Occipital lobe (tissue), 2 donors: ENCODE measurements around the gene KCNG4. TPM values are rescaled to one million over a fixed set of nuclear protein-coding genes. Genes with fewer than 3 reads are reported as not detected.

Experiments
- DNase-seq: peaks from one replicate; lab custom pipeline; 2025; lab: John Stamatoyannopoulos, UW
- total RNA-seq: library from RNA; depleted of rRNA; stranded (reverse); fragments of >200 nt; gene quantifications from one replicate; pipeline ENCODE4 v1.2.3, GENCODE V29; 2014

KCNG4 gene
- total RNA-seq, 1 donor from 2014 or later = not detected

DNA sequence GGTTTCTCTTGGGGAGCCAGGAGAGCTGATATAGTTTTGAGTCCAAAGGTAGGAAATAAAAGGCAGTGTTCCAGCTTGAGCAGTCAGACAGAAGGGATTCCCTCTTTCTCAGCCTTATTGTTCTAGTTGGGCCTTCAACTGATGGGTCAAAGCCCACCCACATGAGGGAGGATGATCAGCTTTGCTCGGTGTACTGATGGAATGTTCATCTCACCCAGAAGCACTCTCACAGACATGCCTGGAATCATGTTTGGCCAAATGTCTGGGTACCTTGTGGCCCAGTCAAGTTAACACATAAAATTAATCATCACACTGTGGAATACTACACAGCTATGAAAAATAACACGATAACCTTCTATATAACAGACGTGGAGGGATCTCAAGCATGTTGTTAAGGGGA, 23.1 kb upstream of the KCNG4 start:
- DNase-seq = no peak

DNA sequence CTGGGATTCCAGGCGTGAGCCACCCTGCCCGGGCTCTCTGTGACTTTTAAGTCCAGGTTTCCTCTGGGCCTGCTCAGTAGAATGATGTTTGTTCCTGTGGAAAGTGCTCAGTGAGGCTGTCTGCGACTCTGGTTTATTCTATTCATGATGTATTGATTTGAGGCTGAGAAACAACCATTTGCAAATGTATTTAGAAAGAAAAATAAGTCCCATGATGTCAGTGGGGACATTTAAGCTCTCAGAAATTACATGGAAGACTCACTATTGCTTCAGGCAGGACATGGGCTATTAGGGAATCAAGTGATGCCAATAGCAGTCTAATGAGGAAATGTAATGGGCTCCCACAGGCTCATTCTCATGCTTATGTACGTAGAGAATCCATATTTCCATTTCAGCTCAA, 22.2 kb upstream of the KCNG4 start:
- DNase-seq = no peak

DNA sequence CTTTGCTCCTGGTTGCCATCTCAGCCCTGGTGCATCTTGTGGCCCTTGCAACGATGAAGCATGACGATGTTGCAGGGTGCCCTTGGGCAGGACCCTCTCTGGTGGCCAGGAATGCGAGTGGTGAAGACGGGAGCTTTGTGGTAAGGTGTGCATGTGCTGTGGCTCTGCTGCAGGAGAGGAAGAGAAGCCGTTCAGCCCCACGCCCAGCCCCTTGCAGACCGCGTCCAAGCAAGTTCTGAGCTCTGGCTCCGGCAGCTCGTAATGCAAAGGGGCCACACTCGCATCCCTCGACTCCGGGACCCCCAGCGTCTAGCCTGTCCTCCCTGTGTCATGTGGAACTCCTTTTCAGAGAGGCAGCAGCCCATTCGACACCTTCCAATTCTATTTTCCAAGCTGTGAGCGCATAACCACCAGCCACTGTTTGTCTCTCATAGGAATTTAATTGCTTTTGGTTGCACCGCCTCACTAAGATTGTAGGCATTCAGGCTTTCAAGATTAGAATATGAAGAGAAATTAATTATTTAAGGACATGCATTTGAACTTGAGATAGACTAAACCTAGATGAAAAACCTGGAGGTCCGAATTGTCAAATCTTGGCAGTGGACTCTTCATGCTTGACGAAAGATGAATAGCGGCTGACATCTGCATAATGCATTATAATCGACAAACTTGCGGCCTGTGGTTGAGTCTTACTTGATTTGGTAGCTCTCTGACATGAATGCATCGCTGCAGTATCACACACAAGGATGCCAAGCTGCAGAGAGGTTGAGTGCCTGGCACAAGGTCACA, 21.1 kb upstream of the KCNG4 start:
- no peak for DNase-seq

DNA sequence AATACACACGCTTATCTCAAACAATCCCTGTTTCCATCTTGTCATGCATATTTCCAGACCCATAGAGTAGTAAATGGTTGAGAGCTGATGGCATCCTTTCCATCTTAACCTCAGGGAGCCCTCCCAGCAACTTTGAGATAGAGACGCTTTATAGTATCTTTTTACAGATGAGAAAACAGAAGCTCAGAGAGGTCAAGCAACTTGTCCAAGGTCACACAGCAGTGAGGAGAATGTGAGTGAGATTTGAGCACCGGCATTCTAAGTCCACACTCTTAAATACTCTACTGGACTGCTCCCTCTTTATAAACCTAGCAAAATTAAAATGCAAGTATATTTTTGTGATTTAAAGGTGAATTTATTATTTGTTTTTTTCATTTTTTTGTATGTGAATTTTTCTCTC, 19.9 kb upstream of the KCNG4 start:
- DNase-seq = no peak

DNA sequence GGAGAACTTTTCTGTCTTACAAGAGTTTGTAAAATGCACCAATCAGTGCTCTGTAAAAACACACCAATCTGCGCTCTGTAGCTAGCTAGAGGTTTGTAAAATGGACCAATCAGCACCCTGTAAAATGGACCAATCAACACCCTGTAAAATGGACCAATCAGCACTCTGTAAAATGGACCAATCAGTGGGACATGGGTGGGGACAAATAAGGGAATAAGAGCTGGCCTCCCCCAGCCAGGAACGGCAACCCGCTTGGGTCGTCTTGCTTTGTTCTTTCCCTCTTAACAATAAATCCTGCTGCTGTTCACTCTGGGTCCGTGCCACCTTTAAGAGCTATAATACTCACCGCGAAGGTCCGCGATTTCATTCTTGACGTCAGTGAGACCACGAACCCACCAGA, 18.5 kb upstream of the KCNG4 start:
- no peak for DNase-seq

DNA sequence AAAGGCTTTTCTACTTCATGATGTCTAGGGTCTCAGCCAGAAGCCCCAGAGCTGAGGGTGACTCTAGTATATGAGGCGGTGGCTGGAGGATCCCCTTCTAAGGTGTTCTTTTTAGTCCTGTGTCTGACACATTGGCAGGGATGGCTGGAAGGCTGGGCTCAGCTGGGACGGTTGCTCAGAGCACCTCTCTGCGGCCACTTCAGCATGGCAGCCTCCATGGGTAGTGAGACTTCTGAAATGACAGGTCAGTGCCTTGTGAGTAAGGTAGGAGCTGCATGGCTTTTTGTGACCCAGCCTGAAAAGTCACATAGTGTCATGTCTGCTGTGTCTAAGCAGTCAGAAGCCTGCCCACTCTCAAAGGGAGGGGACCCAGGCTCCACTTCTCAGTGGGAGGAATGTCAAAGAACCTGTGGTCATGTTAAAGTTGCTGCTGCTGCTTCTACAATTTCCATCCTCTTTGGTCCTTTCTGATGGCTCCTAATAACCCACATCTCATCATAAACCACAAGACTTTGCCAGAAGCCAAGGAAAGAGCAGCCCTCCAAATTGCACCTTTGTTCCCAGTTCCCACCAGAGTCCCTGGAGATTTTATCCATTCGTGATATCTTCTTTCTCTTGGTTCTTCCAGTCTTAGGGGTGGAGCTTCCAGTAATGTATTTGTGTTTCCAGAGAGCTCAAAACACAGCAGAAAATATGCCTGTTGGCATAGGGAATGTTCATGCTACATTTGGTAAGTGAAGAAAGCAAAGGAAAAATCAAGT, 15.4 kb upstream of the KCNG4 start:
- DNase-seq = no peak

DNA sequence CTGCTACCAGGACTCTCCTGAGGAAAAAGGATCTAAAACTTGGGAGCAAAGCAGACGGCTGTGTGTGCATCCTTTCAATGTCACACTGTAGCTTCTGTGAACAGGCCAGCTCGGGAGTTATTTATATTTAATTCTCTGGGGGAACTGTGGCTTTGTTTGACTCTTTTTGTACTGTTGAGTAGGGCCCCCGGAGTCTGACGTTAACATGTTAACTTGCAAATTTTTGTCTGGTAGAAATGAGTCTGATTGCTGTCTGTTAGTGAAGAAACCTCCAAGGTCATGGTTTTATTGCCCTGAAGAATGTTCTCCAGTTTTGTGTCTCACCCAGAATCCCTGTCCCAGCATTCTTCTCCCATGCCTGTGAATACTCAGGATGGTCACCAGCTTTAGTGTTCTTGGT, 14.2 kb upstream of the KCNG4 start:
- no peak for DNase-seq

DNA sequence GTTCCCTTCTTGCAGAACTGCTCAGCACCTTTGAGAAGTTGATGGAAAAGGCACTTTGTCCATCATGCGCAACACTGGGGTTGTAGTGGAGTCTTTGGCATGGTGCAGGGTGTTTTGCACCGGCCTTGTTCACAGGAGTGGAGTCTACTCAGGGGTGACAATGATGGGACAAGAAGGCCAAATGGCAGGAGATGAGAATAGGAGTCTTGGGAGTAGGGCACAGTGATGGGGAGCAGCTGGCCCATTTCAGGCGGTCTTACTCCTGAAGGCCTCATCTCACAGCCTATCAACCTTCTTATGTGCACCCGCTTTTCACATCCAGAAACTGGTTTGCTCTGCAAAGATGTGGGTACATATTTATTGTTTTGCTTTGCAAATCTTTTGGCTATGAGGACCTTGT, 13.4 kb upstream of the KCNG4 start:
- no peak for DNase-seq

DNA sequence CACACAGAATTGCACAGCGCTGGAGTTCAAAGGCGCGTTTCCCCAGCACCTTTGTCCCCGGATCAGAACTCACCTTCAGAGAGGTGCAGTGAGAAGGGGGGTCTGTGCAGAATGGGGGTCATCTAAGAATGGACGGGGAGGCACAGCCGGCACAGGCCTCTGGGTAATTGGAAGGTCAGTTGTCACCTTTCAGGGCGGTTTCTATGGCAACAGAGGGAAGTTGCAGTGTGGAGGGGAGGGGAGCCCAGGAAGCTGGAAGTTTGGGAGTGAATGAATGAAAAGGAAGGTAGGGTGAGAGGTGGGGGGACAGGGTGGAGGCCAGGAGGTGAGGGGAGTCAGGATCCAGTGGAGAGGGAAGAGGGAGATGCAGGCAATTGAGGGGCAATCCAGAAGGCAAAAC, 12.4 kb upstream of the KCNG4 start:
- no peak for DNase-seq

DNA sequence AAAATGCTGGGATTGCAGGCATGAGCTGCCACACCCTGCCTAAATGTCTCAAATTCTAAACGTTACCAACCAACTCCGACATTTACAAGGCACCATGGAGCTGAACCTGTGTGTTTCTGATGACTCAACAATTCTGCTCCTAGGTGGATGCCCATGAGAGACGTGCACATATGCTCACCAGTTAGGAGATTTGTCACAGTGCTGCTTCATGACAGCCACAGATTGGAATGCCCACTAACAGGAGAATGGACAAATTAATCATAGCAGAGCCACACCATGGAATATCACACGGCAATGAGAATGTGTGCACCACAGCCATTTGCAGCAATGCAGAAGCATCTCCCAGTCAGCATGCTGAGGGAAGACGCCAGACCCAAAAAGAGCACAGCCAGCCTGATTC, 8.0 kb upstream of the KCNG4 start:
- DNase-seq = no peak

DNA sequence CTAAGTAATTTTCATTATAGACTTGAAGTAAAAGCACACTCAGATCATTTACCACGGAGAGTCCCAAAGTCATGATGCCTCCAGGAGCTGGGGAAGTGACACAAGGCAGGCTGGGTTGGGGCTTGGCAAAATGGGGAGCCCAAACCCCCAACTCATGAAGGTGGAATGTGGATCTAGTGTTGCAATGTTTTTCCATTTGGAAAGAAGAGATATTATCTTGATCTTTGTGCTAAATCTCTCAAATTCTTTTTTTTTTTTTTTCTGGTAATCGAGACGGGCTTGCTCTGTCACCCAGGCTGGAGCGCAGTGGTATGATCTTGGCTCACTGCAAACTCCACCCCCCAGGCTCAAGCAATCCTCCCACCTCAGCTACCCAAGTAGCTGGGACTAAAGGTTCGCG, 7.5 kb upstream of the KCNG4 start:
- no peak for DNase-seq

DNA sequence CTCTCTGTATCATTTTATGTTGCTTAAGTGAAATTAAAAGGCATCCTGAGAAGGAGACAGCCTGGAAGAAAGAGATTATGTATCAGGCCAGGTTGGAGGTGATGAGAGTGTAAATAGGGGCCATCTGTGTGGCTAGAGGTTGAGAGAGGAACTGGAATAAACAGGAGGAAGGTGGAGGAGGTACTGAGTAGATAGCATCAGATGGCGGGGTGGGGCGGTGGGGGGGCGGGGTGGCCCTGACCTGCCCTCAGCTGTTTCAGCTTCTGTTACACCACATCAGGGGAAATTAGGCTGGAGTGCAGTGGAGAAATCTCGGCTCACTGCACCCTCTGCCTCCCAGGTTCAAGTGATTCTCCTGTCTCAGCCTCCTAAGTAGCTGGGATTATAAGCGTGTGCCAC, 6.9 kb upstream of the KCNG4 start:
- DNase-seq = no peak

DNA sequence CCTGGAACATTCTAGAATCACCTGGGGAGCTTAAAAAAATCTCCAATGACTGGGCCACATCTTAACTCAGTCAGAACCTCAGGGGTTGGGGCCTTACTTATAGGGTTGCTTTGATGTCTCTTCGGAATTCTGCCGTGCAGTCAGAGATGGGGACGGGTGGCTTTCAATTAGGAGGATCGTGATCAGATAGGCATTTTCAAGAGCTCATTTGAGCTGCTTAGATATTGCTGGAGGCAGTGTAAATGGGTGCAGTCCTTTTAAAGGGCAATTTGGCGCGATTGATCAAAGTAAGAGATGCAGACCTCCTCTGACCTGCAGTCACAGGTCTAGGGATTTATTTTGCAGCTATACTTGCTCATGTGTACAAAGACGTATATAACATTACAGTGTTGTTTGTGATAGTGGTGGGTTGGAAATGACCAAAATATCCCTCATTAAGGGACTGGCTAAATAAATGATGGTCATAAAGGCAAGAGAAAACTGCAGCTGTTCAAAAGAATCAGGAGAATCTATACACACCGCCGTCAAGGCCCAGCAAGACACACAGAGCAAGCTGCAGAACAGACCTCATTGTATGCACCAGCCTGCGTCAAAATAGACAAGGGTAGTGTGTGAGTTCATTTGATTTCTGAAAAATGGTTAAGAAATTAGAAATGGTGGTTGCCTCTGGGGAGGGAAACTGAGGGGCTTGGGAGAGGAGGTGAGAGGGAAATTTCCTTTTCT, 6.3 kb upstream of the KCNG4 start:
- no peak for DNase-seq

DNA sequence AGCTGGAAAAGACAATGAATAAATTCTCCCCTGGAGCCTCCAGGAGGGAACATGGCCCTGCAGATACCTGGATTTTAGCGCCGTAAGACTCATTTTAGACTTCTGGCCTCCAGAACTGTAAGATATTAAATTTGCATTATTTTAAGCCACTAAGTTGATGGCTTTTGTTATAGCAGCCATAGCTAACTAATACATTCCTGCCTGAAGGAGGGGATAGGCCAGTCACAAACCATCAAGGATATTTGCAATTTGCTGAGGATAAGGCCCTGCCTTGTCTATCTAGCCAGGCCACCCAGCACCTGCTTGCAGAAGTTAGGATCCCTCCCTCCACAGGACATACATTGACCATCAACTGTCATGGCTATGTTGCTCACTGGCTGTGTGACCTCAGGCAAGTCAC, 4.9 kb upstream of the KCNG4 start:
- no peak for DNase-seq

DNA sequence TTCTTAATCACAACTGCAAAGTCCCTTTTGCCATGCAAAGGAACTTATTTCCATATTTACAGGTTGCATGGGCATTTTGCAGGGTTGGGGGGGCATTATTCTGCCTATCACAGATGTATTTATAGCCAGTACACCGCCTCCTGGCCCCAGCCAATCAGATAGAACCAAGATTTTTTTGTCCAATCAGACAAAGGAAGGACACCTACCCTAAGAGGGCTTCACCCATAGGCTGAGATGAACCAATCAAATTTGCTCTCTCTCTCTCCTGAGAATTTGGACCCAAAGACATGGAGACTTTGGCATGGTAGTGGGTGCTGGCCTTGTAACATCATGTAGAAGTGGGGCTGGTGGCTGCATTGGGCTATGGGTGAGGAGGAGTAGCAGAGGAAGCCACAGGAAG, 3.9 kb upstream of the KCNG4 start:
- DNase-seq = no peak

DNA sequence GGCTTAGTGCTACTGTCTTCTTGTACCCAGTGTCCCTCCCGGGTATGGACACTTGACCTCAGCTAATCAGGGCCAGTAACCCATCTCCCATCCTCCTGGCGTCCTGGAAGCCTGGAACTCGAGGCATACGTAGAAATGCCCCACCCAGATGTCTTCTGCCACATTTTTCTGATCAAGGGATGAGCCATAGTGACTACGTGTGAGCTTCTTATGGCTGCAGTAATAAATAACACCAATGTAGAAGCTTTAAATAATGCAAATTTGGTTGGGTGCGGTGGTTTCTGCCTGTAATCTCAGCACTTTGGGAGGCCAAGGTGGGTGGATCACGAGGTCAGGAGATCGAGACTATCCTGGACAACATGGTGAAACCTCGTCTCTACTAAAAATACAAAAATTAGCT, 3.0 kb upstream of the KCNG4 start:
- no peak for DNase-seq

DNA sequence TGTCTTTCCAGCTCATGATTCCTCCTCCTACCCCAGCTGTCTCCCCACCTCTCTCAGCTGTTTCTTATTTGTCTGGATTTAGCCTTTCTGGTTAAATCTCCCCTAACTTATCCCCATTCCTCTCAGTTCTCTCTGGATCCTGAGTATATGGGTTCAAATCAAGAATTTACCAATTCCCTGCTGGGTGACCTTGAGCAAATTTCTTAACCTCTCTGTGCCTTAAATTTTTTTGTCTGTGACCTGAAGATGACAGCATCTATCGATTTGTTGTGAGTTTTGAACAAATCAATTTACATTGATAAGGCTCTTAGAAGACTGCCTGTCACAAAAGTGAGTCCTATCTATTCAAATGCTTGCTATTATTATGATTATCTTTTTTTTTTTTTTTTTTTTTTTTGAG, 2.0 kb upstream of the KCNG4 start:
- no peak for DNase-seq

DNA sequence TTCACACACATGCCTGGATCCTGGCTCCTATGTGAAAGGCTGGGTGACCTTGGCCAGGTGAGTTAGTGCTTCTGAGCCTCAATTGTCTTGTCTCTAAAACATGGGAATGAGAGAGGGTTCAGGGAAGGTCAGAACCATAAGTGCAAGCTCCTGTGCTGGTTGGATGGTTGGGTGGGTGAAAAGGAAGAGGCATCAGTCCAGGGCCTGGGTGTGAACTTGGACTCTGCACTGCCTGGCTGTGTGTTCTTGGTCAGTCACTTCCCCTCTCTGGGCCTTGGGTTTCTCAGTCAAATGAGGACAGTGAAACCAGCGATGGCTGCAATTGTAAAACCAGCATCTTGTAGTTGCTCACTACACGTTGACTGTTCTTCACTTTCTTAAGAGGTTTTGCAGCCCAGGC, 643 bp upstream of the KCNG4 start:
- no peak for DNase-seq

DNA sequence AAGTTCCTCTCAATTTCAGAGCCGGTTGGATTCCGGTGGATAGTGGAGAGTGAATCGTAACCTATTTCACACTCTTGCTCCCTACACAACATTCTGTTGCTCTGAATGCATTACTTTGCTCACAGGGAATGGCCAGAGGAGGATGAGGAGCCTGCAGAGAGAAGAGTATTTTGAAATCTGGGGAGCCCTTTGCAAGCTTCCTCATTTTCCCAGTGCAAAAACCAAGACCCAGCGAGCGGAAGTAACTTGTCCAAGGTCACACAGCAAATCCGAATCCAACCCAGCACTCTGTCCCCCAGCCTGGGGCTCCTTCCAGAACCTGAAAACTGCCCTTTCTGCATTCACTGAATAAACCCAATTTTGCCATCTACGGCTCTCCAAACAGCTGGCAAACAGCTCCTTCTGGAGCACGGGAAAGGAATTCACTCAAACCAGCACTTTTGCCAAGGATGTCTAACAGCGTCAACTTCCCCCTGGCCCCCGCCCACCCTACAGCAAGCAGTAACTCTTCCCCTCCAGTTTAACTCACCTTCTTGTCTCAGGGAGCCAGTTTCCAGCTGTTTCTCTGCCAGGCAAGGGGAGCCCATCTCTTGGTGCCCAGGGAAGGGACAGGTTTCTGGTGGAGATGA, 557 bp downstream of the KCNG4 start:
- no peak for DNase-seq

DNA sequence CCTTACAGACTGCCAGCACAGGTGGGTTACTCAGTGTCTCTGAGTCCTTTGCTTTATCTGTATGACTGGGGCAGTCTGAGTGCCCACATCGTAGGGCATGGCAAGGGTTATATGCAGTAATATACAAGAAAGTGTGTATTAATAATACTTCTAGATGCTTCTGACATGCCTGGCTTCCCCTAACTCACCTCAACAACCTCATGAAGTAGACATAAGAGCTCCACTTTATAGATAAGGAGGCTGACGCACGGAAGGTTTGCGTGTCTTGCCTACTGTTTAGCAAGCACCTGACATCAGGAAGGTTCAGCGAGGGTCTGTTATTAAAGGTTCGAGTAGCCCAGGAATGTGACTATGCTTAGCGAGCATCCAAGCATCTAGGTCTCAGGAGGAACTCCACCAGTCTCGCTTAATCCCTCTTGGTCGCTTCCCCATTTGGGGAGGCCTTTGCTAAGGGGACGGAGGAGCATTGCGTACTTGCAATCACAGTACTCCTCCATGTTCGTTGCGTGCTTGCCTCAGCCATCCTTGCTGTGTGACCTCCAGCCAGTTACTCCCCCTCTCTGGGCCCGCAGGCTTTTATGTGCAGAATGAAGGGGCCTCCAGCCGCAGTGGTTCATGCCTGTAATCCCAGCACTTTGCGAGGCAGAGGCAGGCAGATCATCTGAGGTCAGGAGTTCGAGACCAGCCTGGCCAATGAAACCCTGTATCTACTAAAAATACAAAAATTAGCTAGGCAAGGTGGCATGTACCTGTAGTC, 1.6 kb downstream of the KCNG4 start:
- no peak for DNase-seq

DNA sequence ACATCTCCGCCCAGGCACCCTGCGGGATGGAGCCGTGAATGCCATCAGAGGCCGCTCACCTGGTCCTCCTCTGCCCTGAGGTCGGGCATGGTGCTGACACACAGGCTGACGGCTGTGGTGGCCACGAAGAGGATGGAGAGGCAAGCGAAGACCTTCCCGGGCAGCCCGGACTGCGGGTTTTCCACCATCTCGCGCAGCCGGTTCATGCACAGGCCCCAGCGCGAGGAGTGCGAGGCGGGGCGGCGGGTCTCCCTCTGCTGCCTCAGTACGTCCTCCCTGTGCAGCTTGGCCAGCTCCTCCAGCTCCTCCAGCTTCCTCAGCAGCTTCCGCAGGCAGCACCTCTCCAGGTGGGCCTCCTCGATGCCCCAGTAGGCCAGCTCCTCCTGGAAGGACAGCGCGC, 3.1 kb downstream of the KCNG4 start:
- no peak for DNase-seq
